ENCODE results near the gene TMEM92. TPM values are rescaled to one million over a fixed set of nuclear protein-coding genes. Genes with fewer than 3 reads are reported as not detected.

TMEM92 gene
- total RNA-seq, 1 donor from 2014 or later: 1.8 TPM

GRCh38 chr17:50326831-50327364 is 52.6 kb downstream of the TMEM92 start:
- no peaks in the 10 kb centered on the region for H3K27me3 ChIP-seq
- H3K27ac ChIP-seq: no peak overlapping the region
- DNase-seq (ENCODE audit: low spot score): no peak
- no peaks in the 10 kb centered on the region for H3K36me3 Mint-ChIP-seq
- peaks cover 4% of the 10 kb centered on the region for H3K4me1 ChIP-seq
- no peak overlapping the region for H2AFZ ChIP-seq (replicated peaks)
- no peaks in the 10 kb centered on the region for H3F3A ChIP-seq (ENCODE audit: low read depth)
- H3K79me2 ChIP-seq (ENCODE audit: low read depth): no peaks in the 10 kb centered on the region
- TF ChIP-seq, protein P1, sequence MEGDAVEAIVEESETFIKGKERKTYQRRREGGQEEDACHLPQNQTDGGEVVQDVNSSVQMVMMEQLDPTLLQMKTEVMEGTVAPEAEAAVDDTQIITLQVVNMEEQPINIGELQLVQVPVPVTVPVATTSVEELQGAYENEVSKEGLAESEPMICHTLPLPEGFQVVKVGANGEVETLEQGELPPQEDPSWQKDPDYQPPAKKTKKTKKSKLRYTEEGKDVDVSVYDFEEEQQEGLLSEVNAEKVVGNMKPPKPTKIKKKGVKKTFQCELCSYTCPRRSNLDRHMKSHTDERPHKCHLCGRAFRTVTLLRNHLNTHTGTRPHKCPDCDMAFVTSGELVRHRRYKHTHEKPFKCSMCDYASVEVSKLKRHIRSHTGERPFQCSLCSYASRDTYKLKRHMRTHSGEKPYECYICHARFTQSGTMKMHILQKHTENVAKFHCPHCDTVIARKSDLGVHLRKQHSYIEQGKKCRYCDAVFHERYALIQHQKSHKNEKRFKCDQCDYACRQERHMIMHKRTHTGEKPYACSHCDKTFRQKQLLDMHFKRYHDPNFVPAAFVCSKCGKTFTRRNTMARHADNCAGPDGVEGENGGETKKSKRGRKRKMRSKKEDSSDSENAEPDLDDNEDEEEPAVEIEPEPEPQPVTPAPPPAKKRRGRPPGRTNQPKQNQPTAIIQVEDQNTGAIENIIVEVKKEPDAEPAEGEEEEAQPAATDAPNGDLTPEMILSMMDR (IDR thresholded peaks at IDR 0.05): no peak
- TF ChIP-seq EZH2phosphoT487 (IDR thresholded peaks at IDR 0.05) (no peak), EZH2 (IDR thresholded peaks at IDR 0.05) (no peak)
- H3K36me3 ChIP-seq: no peaks in the 10 kb centered on the region
- no peaks in the 10 kb centered on the region for H3K9me3 Mint-ChIP-seq
- H3K4me1 Mint-ChIP-seq: peaks cover 34% of the 10 kb centered on the region
- no peaks in the 10 kb centered on the region for H4K20me1 ChIP-seq (ENCODE audit: low read depth)
- peak overlapping the region; percentile 78 for H3K27ac Mint-ChIP-seq
- no peaks in the 10 kb centered on the region for H3K9me3 ChIP-seq (ENCODE audit: low read depth)
- H3K4me2 ChIP-seq: no peak overlapping the region
- peaks cover 9% of the 10 kb centered on the region for H3K27me3 Mint-ChIP-seq (ENCODE audit: insufficient read depth, low read depth)
- H3K9ac ChIP-seq: no peak overlapping the region
- H3K4me3 Mint-ChIP-seq: no peak overlapping the region
- H3K4me3 ChIP-seq: no peak overlapping the region

DNA sequence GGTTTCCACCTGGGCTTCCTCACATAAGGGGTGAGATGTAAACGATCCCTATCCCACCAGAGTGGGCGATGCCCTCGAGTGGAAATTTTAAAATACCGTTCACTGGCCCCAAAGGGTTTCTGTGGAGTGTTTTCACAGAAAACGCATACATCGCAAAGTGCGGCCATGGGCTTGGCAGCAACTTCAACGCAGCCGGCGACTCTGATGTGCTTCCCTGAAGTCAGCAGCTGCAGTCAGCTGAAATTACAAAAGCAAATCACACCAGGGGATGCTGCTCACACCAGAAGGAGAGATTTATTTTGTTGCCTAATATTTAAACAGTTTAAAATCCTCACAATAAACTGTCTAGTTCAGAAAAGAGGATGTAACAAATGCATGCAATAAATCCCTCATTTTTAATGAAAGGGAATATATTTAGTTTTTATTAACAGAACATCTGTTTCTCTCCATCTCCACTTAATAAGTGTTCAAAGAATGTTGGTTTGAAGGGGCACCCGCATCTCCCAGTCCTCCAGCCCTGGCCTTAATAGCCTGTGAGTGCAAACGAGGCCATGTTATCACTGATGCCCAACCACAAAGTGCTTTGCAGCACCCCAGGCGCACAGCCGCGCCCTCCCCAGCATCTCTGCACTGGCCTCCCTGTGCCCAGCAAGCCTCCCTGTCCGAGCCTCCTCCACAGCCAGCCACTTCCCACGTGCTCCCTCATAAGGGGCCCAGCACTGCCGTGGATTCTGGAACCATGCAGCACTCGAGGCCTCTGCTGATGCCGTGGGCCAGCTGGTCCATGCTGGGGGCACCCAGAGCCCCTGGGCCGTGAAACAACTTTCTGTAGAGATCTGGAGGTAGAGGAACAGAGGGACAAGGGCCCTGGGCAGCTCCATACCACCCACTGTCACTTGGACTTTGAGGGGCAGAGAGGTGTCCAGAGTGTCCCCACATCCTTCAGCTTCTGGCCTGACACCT is 54.4 kb downstream of the TMEM92 start:
- H3K9me3 ChIP-seq (ENCODE audit: low read depth): no peaks in the 10 kb centered on the region
- Mint-ChIP-seq H3K36me3 (no peaks in the 10 kb centered on the region), H3K27me3 (ENCODE audit: insufficient read depth, low read depth) (peaks cover 9% of the 10 kb centered on the region), H3K27ac (no peak overlapping the region), H3K4me3 (no peak overlapping the region), H3K9me3 (no peaks in the 10 kb centered on the region), H3K4me1 (peaks cover 44% of the 10 kb centered on the region)
- peaks cover 6% of the 10 kb centered on the region for H3K4me1 ChIP-seq
- no peaks in the 10 kb centered on the region for H3K79me2 ChIP-seq (ENCODE audit: low read depth)
- TF ChIP-seq EZH2 (IDR thresholded peaks at IDR 0.05): no peak
- TF ChIP-seq, protein P1 (IDR thresholded peaks at IDR 0.05): no peak
- no peak for TF ChIP-seq EZH2phosphoT487 (IDR thresholded peaks at IDR 0.05)
- no peak overlapping the region for H2AFZ ChIP-seq (replicated peaks)
- no peak overlapping the region for H3K27ac ChIP-seq
- no peaks in the 10 kb centered on the region for H3K36me3 ChIP-seq
- H3F3A ChIP-seq (ENCODE audit: low read depth): no peaks in the 10 kb centered on the region
- DNase-seq (ENCODE audit: low spot score): no peak
- no peaks in the 10 kb centered on the region for H3K27me3 ChIP-seq
- H3K9ac ChIP-seq: no peak overlapping the region
- H3K4me3 ChIP-seq: no peak overlapping the region
- H4K20me1 ChIP-seq (ENCODE audit: low read depth): no peaks in the 10 kb centered on the region
- no peak overlapping the region for H3K4me2 ChIP-seq

DNA sequence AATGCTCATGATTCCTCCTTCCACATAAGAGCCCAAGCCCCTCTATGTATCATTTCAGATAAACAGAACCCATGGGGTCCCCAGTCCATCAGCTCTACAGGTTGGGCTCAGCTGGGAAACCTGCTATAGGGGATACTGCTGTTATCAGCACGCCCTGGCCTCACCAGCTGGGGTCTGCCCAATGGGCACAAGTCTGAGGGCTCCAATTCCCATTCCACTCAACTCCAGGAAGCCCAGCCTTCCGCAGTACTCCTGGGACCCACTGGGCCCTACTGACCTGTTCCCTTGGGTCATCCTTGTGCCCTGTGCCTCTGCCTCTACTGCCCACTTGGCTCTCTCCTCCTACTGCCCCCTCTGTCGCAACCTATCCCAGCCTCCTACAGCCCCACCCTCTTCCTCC is 55.5 kb downstream of the TMEM92 start:
- Mint-ChIP-seq H3K4me3 (no peak overlapping the region), H3K27me3 (ENCODE audit: insufficient read depth, low read depth) (peaks cover 9% of the 10 kb centered on the region), H3K36me3 (no peaks in the 10 kb centered on the region), H3K27ac (peak overlapping the region; percentile 60), H3K9me3 (no peaks in the 10 kb centered on the region), H3K4me1 (peaks cover 51% of the 10 kb centered on the region)
- H3K27me3 ChIP-seq: no peaks in the 10 kb centered on the region
- no peaks in the 10 kb centered on the region for H3K9me3 ChIP-seq (ENCODE audit: low read depth)
- H3K36me3 ChIP-seq: no peaks in the 10 kb centered on the region
- DNase-seq (ENCODE audit: low spot score): no peak
- no peaks in the 10 kb centered on the region for H3K79me2 ChIP-seq (ENCODE audit: low read depth)
- H3F3A ChIP-seq (ENCODE audit: low read depth): no peaks in the 10 kb centered on the region
- no peak overlapping the region for H2AFZ ChIP-seq (replicated peaks)
- H3K4me2 ChIP-seq: no peak overlapping the region
- H3K4me3 ChIP-seq: no peak overlapping the region
- H3K9ac ChIP-seq: no peak overlapping the region
- no peaks in the 10 kb centered on the region for H4K20me1 ChIP-seq (ENCODE audit: low read depth)
- no peak overlapping the region for H3K27ac ChIP-seq
- H3K4me1 ChIP-seq: peaks cover 6% of the 10 kb centered on the region
- TF ChIP-seq EZH2phosphoT487 (IDR thresholded peaks at IDR 0.05) (no peak), EZH2 (IDR thresholded peaks at IDR 0.05) (no peak)
- TF ChIP-seq, protein P1 (IDR thresholded peaks at IDR 0.05): no peak

Measured in neural progenitor cell (in vitro differentiated cells).